ENCODE results near the gene OR8K1. TPM values are rescaled to one million over a fixed set of nuclear protein-coding genes. Genes with fewer than 3 reads are reported as not detected.

The OR8K1 gene
- not detected for total RNA-seq

DNA sequence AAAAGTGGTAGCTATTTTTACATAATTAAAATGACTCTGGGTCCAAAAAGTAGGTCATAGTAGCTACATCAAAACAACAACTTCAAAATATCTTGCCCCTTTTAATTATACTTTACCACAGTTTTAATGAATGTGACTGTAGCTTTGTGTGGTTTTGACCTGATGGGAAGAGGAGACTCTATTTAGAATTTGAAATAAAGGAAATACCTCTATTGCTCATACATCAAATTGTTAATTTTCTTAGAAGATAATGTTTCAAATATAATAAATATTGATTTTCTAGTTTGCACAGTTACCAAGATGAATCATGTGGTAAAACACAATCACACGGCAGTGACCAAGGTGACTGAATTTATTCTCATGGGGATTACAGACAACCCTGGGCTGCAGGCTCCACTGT lies at the start of gene OR8K1:
Gene OR8K1, plus strand, starts transcription at position 301 of the 400 bp plus-strand sequence. Its CDS starts 0 bp downstream, at position 301.
- no peak for DNase-seq (ENCODE audit: low spot score in 2 of 2)
- FAIRE-seq = no peak

DNA sequence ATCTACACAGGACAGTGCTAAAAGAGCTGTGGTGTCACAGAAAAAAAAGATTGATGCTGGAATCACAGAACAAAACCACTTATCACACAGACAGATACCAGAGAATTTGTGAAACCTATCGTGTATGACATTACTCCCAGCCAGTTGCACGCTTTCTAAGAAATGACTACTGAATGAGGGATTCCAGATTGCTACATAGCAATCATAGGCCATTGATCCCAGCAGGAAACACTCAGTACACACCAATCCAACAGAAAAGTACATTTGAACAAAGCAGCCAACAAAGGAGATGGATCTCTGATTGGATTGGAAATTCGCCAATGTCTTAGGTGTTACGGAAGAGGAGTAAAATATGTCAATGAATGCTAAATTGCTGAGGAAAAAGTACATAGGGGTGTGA lies 48.9 kb upstream of the OR8K1 start:
- no peak for FAIRE-seq
- DNase-seq (ENCODE audit: low spot score in 2 of 2) = no peak

DNA sequence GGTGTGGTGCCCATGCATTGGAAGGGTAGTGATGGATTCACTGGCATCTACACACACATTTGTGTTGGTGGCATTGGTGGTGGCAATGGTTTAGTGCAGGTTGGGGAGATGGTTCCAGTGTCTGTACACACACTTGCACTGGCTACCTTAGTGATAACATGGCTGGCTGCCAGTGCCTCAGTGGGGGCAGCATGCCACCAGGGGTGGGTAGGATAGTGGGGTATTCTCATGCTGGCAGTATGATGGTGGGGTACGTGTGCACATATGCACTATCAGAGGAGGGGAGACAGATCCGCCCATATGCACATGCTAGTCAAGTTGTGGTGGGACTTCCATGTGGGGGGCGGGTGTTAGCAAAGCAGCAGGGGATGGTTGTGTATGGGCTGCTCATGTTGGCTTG lies 38.0 kb upstream of the OR8K1 start:
- no peak for DNase-seq (ENCODE audit: low spot score in 2 of 2)
- FAIRE-seq = no peak

DNA sequence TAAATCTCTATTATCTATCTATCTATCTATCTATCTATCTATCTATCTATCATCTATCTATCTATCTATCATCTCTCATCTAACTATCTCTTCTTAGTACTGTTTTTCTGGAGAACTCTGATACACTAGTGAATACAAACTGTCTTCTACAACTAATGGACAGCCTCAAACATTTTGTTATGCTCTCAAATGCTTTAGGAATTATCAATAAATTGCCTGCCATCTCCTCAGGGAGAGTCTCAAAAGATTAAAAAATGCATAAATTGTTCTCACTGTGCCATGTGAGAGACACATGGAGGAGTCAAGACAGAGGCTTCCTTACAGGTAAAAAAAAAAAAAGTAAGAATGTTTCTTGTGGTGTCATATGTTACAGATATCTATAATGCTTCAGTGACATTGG lies 31.0 kb upstream of the OR8K1 start, which contains the start of gene OR8K3:
Gene OR8K3, plus strand, starts transcription at position 301 of the 400 bp plus-strand sequence. CDS start 3,163 bp downstream, outside the sequence.
- DNase-seq (ENCODE audit: low spot score in 2 of 2) (no peak), FAIRE-seq (no peak)

DNA sequence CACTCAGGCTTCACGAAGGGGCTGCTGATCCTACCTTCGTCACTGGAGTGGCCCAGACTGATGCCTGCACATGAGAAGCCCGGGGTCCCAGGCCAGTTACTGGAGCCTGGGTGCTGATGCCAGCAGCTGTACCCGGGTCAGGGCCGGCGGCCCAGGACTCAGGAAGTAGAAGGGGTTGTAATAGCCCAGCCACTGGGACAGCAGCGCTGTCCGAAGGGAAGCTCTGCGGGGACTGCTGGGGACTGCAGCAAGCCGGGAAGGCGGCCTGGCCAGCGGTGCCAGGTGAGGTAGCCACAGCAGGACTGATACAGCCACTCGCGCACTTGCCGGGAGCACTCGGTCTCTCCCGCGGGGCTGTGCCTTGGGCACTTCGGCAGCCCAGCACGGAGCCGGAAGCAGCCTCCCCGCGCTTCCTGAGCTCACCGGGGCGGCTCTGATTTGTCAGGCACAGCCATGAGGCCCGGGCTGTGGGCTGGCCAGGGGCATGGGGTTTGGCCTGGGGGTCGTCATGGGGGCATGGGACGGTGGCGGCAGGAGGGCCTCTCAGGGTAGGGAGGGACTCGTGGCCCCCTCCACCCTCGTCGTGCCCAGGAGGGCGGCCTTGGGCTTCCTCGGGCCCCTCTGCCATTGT lies 13.9 kb upstream of the OR8K1 start:
- FAIRE-seq (no peak), DNase-seq (ENCODE audit: low spot score in 2 of 2) (no peak)

DNA sequence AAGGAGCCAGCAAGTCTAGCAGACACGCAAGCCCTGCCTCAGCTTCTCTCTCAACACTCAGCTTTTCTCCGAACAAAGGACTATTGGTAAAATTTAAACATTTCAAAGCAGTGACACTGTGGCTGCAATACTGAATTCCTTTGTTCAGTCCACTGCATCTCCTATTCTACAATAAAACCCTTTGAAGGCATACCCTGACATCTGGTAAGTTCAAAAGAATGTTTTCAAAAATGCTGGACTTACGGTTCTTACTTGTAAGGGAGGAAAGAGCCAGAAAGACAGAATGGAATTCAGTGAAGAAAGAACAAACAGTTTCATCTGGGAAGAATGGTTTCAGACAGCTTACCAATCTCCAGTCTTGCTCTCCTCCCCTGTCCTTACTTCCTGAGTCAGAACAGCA lies 12.7 kb upstream of the OR8K1 start:
- DNase-seq (ENCODE audit: low spot score in 2 of 2) = no peak
- FAIRE-seq = no peak

DNA sequence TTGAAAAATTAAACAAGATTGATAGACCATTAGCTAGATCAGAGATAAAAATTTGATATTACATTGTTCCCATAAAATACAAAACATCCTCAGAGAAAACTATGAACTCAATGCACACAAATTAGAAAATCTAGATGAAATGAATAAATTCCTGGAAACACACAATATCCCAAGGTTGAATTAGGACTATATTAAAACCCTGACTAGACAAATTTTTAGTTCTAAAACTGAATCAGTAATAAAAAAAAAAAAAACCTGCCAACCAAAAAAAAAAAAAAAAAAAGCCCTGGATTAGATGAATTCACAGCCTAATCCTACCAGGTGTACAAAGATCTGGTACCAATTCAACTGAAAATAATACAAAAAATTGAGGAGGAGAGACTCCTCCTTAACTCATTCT lies 5.5 kb upstream of the OR8K1 start:
- DNase-seq (ENCODE audit: low spot score in 2 of 2) = no peak
- no peak for FAIRE-seq

DNA sequence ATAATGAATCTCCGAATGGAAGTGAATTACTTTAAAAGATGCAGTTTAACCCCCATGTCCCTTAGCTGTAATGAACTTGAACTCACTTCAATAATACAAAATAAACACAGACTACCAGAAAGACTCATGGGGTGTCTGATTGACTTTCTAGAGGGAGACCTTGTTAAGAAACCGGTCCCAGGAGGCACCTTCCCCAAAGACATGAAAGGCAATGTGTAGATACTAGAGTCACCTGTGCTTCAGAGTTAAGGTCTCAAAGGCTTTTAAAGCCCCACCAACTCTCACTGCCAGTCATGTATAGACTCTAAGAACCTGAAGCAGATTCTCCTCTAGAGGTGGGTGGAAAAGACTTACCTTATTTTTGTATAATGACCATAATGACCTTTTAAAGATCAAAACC lies 8.2 kb downstream of the OR8K1 start, which contains the start of gene OR8J1:
Gene OR8J1, plus strand, starts transcription at position 301 of the 400 bp plus-strand sequence. CDS start 5,956 bp downstream, outside the sequence.
- no peak for FAIRE-seq
- no peak for DNase-seq (ENCODE audit: low spot score in 2 of 2)

DNA sequence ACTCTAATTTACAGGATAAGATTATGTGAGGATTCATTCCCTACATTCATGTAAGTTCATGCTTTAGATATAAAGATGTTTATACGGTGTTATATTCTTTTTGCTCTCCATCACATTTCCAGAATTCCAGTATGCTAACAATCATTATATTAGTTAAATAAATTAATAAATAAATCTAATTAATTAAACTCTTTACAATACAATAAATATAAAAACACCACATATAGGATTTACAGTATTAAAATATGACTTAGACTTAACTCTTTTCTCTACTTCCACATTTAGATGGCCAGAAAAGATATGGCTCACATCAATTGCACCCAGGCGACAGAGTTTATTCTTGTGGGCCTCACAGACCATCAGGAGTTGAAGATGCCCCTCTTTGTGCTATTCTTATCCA lies 29.5 kb downstream of the OR8K1 start, which contains the start of gene OR8U1:
Gene OR8U1, plus strand, starts transcription at position 301 of the 400 bp plus-strand sequence. Its CDS starts 0 bp downstream, at position 301.
- no peak for DNase-seq (ENCODE audit: low spot score in 2 of 2)
- FAIRE-seq = peak; percentile 52

DNA sequence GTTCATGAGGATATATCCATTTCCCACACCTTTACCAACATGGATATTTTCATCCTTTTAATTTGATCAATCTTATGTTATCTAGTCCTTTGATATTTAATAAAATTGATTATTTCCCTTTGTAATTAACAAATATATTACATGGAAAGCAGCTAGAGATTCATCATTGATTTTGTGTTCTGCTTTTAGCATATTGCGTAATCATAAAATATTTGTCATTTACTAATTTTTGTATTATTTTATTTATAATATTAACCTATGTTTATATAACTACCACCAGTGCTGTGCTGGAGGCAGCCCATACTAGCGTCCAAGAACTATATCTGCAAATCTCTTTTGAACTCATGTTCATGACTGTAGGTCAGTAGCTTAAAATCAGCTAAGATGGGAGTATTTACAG lies 34.3 kb downstream of the OR8K1 start:
- DNase-seq (ENCODE audit: low spot score in 2 of 2) (no peak), FAIRE-seq (no peak)

DNA sequence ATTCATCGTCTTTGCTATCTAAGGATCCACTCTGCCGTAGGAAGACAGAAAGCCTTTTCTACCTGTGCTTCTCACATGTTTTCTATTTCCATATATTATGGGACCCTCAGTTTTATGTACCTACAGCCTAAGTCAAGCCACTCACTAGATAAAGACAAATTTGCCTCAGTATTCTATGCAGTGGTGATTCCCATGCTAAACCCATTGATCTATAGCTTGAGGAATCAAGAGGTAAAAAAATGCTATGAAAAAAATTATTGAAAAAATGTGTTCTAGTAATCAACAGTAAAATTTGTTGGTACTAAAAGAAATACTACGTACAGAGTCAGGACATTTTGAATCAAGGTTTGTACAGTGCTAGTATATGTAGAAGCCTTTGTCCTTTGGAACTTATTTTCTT lies 48.5 kb downstream of the OR8K1 start:
- FAIRE-seq (no peak), DNase-seq (ENCODE audit: low spot score in 2 of 2) (no peak)

DNA sequence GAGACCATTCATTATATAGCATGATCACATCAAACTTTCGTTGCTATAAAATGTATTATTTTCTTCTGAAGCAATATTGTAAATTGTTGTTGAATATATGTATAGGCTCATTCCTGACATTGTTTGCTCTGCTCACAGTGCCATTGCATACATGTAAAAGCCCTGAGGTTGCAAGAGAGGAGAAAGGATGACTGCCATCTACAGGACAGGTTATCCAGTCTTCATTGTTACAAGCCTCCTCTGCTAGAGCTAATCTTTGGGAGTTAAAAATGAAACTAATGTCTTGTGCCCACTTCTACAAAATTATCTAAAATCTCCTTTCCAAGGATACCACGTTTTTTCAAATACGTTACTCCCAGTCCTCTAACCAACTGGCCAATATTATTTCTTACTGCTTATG lies 50.2 kb downstream of the OR8K1 start:
- no peak for FAIRE-seq

More for the DNA sequence above, 50.2 kb downstream of the OR8K1 start:
- DNase-seq (ENCODE audit: low spot score in 2 of 2) = no peak

Other genes with a start within 250 kb of the OR8K1 start
- not detected for gene OR8H2, start 242.4 kb upstream of the OR8K1 start, total RNA-seq
- gene OR8H3, start 223.7 kb upstream of the OR8K1 start, total RNA-seq = not detected
- gene OR8J3, start 205.8 kb upstream of the OR8K1 start, total RNA-seq = not detected
- not detected for gene OR8K5, start 185.7 kb upstream of the OR8K1 start, total RNA-seq
- gene OR5J2, start 169.4 kb upstream of the OR8K1 start, total RNA-seq = not detected
- gene OR5T2, start 111.8 kb upstream of the OR8K1 start, total RNA-seq = not detected
- not detected for gene OR5T3, start 93.8 kb upstream of the OR8K1 start, total RNA-seq
- not detected for gene OR5T1, start 71.9 kb upstream of the OR8K1 start, total RNA-seq
- not detected for gene OR8H1, start 53.8 kb upstream of the OR8K1 start, total RNA-seq
- not detected for gene OR8K3, start 30.9 kb upstream of the OR8K1 start, total RNA-seq
- gene OR8J1, start 8.3 kb downstream of the OR8K1 start, total RNA-seq = not detected
- not detected for gene OR8U1, start 29.6 kb downstream of the OR8K1 start, total RNA-seq
- not detected for gene OR5AL1, start 66.7 kb downstream of the OR8K1 start, total RNA-seq
- gene OR5M3, start 127.3 kb downstream of the OR8K1 start, total RNA-seq = not detected
- gene OR5M8, start 145.3 kb downstream of the OR8K1 start, total RNA-seq = 0.41 TPM
- gene OR5M11, start 197.2 kb downstream of the OR8K1 start, total RNA-seq = not detected
- not detected for gene OR5M10, start 231.7 kb downstream of the OR8K1 start, total RNA-seq